H1 (cell line): ENCODE results near the gene SBSN. TPM values are rescaled to one million over a fixed set of nuclear protein-coding genes. Genes with fewer than 3 reads are reported as not detected.

Experiments used
- CTCF ChIA-PET: fragments of 300-600 bp; sonication (Branson Sonifier 250); formaldehyde crosslinking; loops from one replicate; lab custom pipeline; 2021; ENCODE audit not compliant: partially characterized antibody; lab: Charles Lee
- POLR2A ChIA-PET: fragments of 300-600 bp; sonication (Branson Sonifier 250); formaldehyde crosslinking; loops from one replicate; lab custom pipeline; 2021; ENCODE audit warnings: inconsistent platforms; ENCODE audit not compliant: partially characterized antibody; lab: Charles Lee
- DNase-seq, 2 experiments: peaks; one replicate each; pipeline versions ENCODE4 v3.0.0 to v3.0.0-alpha.2; 2010 to 2022; ENCODE audit warnings: low spot score in 2 of 2, low read depth in 1 of 2, mixed read lengths in 1 of 2
- FAIRE-seq: peaks from 2 replicates; lab custom pipeline; 2011; peaks lifted over from hg19 to GRCh38; lab: Jason Lieb, UNC
- H2AFZ ChIP-seq: 2 replicates; pipeline ENCODE4 v1.8.1; 2012; ENCODE audit warnings: low read length, inconsistent platforms
- H2AK5ac ChIP-seq: 2 replicates; pipeline ENCODE4 v1.6.1; 2013; ENCODE audit warnings: low read depth, low read length
- H2BK120ac ChIP-seq: replicated peaks from 2 replicates; pipeline ENCODE3; 2013; ENCODE audit warnings: low read depth, low read length, inconsistent platforms
- H2BK12ac ChIP-seq: 2 replicates; pipeline ENCODE4 v1.6.1; 2013; ENCODE audit warnings: low read depth, low read length
- H2BK15ac ChIP-seq: 2 replicates; pipeline ENCODE4 v1.6.1; 2013; ENCODE audit warnings: low read length
- H2BK20ac ChIP-seq: 2 replicates; pipeline ENCODE4 v1.6.1; 2013; ENCODE audit warnings: low read length
- H2BK5ac ChIP-seq: 2 replicates; pipeline ENCODE4 v1.6.1; 2013; ENCODE audit warnings: low read depth, low read length
- H3K14ac ChIP-seq: 2 replicates; pipeline ENCODE4 v1.6.1; 2013; ENCODE audit warnings: inconsistent platforms; ENCODE audit not compliant: insufficient read length
- H3K18ac ChIP-seq: 2 replicates; pipeline ENCODE4 v1.6.1; 2013; ENCODE audit warnings: low read length; ENCODE audit errors: extremely low read depth
- H3K23ac ChIP-seq: 2 replicates; pipeline ENCODE4 v1.6.1; 2013; ENCODE audit warnings: inconsistent platforms; ENCODE audit not compliant: insufficient read length
- H3K23me2 ChIP-seq: 2 replicates; pipeline ENCODE4 v1.6.1; 2013; ENCODE audit warnings: low read depth, low read length
- H3K27ac ChIP-seq: 2 replicates; pipeline ENCODE4 v1.6.1; 2011; ENCODE audit warnings: low read depth, low read length, inconsistent platforms
- H3K27me3 ChIP-seq, 4 experiments: replicated peaks in 1 of 4; 1 replicate in 1 of 4; 2 replicates in 3 of 4; pipeline versions ENCODE4 v1.6.1 to v1.8.1; 2011 to 2013; ENCODE audit warnings: low read length in 3 of 4, mild to moderate bottlenecking in 3 of 4, inconsistent platforms in 2 of 4, mixed read lengths in 2 of 4, moderate library complexity in 1 of 4; ENCODE audit not compliant: control insufficient read depth in 3 of 4, insufficient read depth in 3 of 4; ENCODE audit errors: extremely low read depth in 1 of 4
- H3K36me3 ChIP-seq, 4 experiments: 2 replicates each; pipeline versions ENCODE4 v1.6.1 to v1.8.1; 2011 to 2013; ENCODE audit warnings: mild to moderate bottlenecking in 4 of 4, low read length in 3 of 4, moderate library complexity in 2 of 4, control low read depth in 1 of 4, inconsistent platforms in 1 of 4; ENCODE audit not compliant: insufficient read depth in 4 of 4, control insufficient read depth in 2 of 4
- H3K4ac ChIP-seq: replicated peaks from 2 replicates; pipeline ENCODE3; 2013; ENCODE audit warnings: low read length, low read depth, mixed read lengths, inconsistent platforms; ENCODE audit not compliant: insufficient read length
- H3K4me1 ChIP-seq, 4 experiments: replicated peaks in 1 of 4; 1 replicate in 1 of 4; 2 replicates in 3 of 4; pipeline versions ENCODE4 v1.6.1 to v1.8.1; 2011 to 2013; ENCODE audit warnings: low read length in 3 of 4, inconsistent platforms in 2 of 4, mixed read lengths in 1 of 4; ENCODE audit not compliant: insufficient read depth in 4 of 4, control insufficient read depth in 3 of 4
- H3K4me2 ChIP-seq, 2 experiments: 2 replicates each; pipeline versions ENCODE4 v1.6.1 to v1.8.1; 2011 to 2013; ENCODE audit warnings: low read depth in 2 of 2, low read length in 2 of 2, control low read depth in 1 of 2, inconsistent platforms in 1 of 2, mild to moderate bottlenecking in 1 of 2; ENCODE audit not compliant: insufficient read depth in 1 of 2
- H3K4me3 ChIP-seq, 4 experiments: fragments of 200-600, 300-600 bp in 1 of 4; sonication (generic), shearing (Covaris generic), sonication (Bioruptor Twin) in 1 of 4; 2 replicates each; pipeline versions ENCODE4 v1.5.1 to v1.8.1; 2011 to 2016; ENCODE audit warnings: low read length in 4 of 4, low read depth in 3 of 4, control low read depth in 2 of 4, inconsistent platforms in 2 of 4, mild to moderate bottlenecking in 2 of 4, mixed read lengths in 1 of 4, moderate library complexity in 1 of 4; ENCODE audit not compliant: insufficient read depth in 2 of 4; ENCODE audit errors: extremely low read depth in 1 of 4
- H3K56ac ChIP-seq: replicated peaks from 2 replicates; pipeline ENCODE3; 2013; ENCODE audit warnings: low read depth, mild to moderate bottlenecking, mixed read lengths, low read length, inconsistent platforms; ENCODE audit not compliant: insufficient read length
- H3K79me1 ChIP-seq: 2 replicates; pipeline ENCODE4 v1.6.1; 2013; ENCODE audit warnings: low read depth, low read length, control low read depth
- H3K79me2 ChIP-seq, 2 experiments: 2 replicates each; pipeline versions ENCODE4 v1.6.1 to v1.8.1; 2012 to 2013; ENCODE audit warnings: low read length in 2 of 2, mild to moderate bottlenecking in 2 of 2, inconsistent platforms in 1 of 2; ENCODE audit not compliant: insufficient read depth in 2 of 2, control insufficient read depth in 1 of 2
- H3K9ac ChIP-seq, 4 experiments: replicated peaks in 1 of 4; 1 replicate in 1 of 4; 2 replicates in 3 of 4; pipeline versions ENCODE4 v1.6.1 to v1.8.1; 2011 to 2013; ENCODE audit warnings: low read depth in 3 of 4, low read length in 3 of 4, control low read depth in 2 of 4, mild to moderate bottlenecking in 2 of 4, moderate library complexity in 2 of 4, inconsistent platforms in 1 of 4; ENCODE audit errors: extremely low read depth in 1 of 4
- H3K9me3 ChIP-seq, 2 experiments: 2 replicates each; pipeline versions ENCODE4 v1.6.1 to v1.8.1; 2012 to 2013; ENCODE audit warnings: mild to moderate bottlenecking in 2 of 2, moderate library complexity in 2 of 2, control low read depth in 1 of 2, inconsistent platforms in 1 of 2, low read depth in 1 of 2, low read length in 1 of 2, mixed read lengths in 1 of 2; ENCODE audit not compliant: insufficient read depth in 2 of 2
- H4K20me1 ChIP-seq, 2 experiments: replicated peaks in 1 of 2; 2 replicates each; pipeline versions ENCODE3 to v1.8.1; 2011 to 2013; ENCODE audit warnings: inconsistent platforms in 2 of 2, low read length in 2 of 2, mild to moderate bottlenecking in 1 of 2; ENCODE audit not compliant: insufficient read depth in 2 of 2, control insufficient read depth in 1 of 2
- H4K5ac ChIP-seq: 2 replicates; pipeline ENCODE4 v1.6.1; 2013; ENCODE audit warnings: low read length, low read depth, mixed read lengths, inconsistent platforms; ENCODE audit not compliant: insufficient read length
- H4K8ac ChIP-seq: 2 replicates; pipeline ENCODE4 v1.8.0; 2013; ENCODE audit warnings: mild to moderate bottlenecking, moderate library complexity, low read length, inconsistent platforms; ENCODE audit not compliant: insufficient read depth; ENCODE audit errors: extremely low read depth
- H4K91ac ChIP-seq: replicated peaks from 2 replicates; pipeline ENCODE3; 2013; ENCODE audit warnings: low read length, mixed read lengths, inconsistent platforms; ENCODE audit not compliant: insufficient read length
- CREB1 ChIP-seq: IDR thresholded peaks from 2 replicates; pipeline ENCODE4 v1.6.1; 2012; ENCODE audit warnings: inconsistent platforms
- CTBP2 ChIP-seq: IDR thresholded peaks from 2 replicates; pipeline ENCODE4 v1.7.0; 2011; ENCODE audit warnings: borderline replicate concordance, mild to moderate bottlenecking, moderate library complexity, mixed read lengths, low read length; ENCODE audit not compliant: insufficient read depth, insufficient read length
- HDAC2 ChIP-seq, 2 experiments: fragments of 300-600 bp in 1 of 2; sonication (generic) in 1 of 2; IDR thresholded peaks; 2 replicates each; pipeline ENCODE4 v1.6.1; 2011 to 2012; ENCODE audit warnings: low read depth in 2 of 2, low read length in 2 of 2, mild to moderate bottlenecking in 2 of 2, moderate library complexity in 2 of 2, borderline replicate concordance in 1 of 2, inconsistent platforms in 1 of 2
- JUN ChIP-seq: IDR thresholded peaks from 2 replicates; pipeline ENCODE4 v1.6.1; 2011; ENCODE audit warnings: low read depth, mild to moderate bottlenecking, improper control_type of control experiment, low read length
- KDM5A ChIP-seq: fragments of 200-600 bp; IDR thresholded peaks from 2 replicates; pipeline ENCODE4 v1.7.1; 2012; ENCODE audit warnings: mild to moderate bottlenecking, low read length, inconsistent platforms, mixed read lengths
- NANOG ChIP-seq: IDR thresholded peaks from 2 replicates; pipeline ENCODE4 v1.6.1; 2011; ENCODE audit warnings: low read length, low read depth, mild to moderate bottlenecking, inconsistent platforms; ENCODE audit not compliant: insufficient read depth, poor library complexity, severe bottlenecking
- SP1 ChIP-seq: IDR thresholded peaks from 2 replicates; pipeline ENCODE4 v1.6.1; 2011; ENCODE audit warnings: low read depth, low read length
- SP2 ChIP-seq: IDR thresholded peaks from 2 replicates; pipeline ENCODE4 v1.6.1; 2012; ENCODE audit warnings: mild to moderate bottlenecking, low read length, inconsistent platforms
- SP4 ChIP-seq: IDR thresholded peaks from 2 replicates; pipeline ENCODE4 v1.6.1; 2012; ENCODE audit warnings: low read length, inconsistent platforms
- SRF ChIP-seq: IDR thresholded peaks from 2 replicates; pipeline ENCODE4 v1.6.1; 2011; ENCODE audit warnings: mild to moderate bottlenecking, low read depth, low read length, moderate library complexity
- TAF7 ChIP-seq: optimal IDR thresholded peaks from 2 replicates; pipeline ENCODE3; 2011; ENCODE audit warnings: low read depth, mild to moderate bottlenecking, inconsistent platforms, low read length, moderate library complexity, borderline replicate concordance
- USF2 ChIP-seq: IDR thresholded peaks from 2 replicates; pipeline ENCODE4 v1.6.1; 2011; ENCODE audit warnings: low read length, improper control_type of control experiment
- ZNF274 ChIP-seq: IDR thresholded peaks from 2 replicates; pipeline ENCODE4 v1.7.0; 2012; ENCODE audit warnings: low read length, borderline replicate concordance; ENCODE audit errors: extremely low read depth
- WGBS, 2 experiments: shearing (Covaris generic) in 1 of 2; methylation state at CpG; one replicate each; pipeline versions ENCODE4 v1.1.6 to v1.1.7; 2013 to 2015; ENCODE audit warnings: low lambda C conversion rate in 2 of 2, mixed read lengths in 2 of 2, inconsistent platforms in 1 of 2, low coverage in 1 of 2, missing lambda C conversion rate in 1 of 2; ENCODE audit not compliant: insufficient replicate concordance in 2 of 2, insufficient coverage in 1 of 2, insufficient read length in 1 of 2; ENCODE audit errors: extremely low coverage in 1 of 2, missing lambda C conversion rate in 1 of 2; 5-methylcytosine and 5-hydroxymethylcytosine counted together
- polyA plus RNA-seq, 7 experiments: library from polyadenylated mRNA; depleted of rRNA in 3 of 7; stranded (reverse) in 5 of 7; unstranded in 2 of 7; fragments of >200 nt in 5 of 7; fragments of 200-250 nt in 2 of 7; gene quantifications; 1 replicate in 5 of 7; 2 replicates in 1 of 7; 4 replicates in 1 of 7; pipeline versions ENCODE4 v1.2.1 to v1.2.3, GENCODE V29; 2011 to 2013; ENCODE audit warnings: missing spikeins in 2 of 7, mixed read lengths in 2 of 7
- total RNA-seq: library from RNA; stranded (reverse); fragmentation: NEBNext Ultra II Directional; extraction: Animal tissue kit (Norgen Biotek cat#: 25700); gene quantifications from 2 replicates; pipeline ENCODE4 v1.2.1, GENCODE V29; 2021

SBSN gene
- total and polyA plus RNA-seq, 2 of the 8 experiments (the other 6 are each of a cell fraction or from before 2014, with no cell fraction given): not detected

GRCh38 chr19:35502751-35503150, 25.4 kb downstream of the SBSN start:
- Histone ChIP-seq H3K79me1 (no peaks in the 10 kb centered on the region; the same call in 1 of the 2 replicates), H3K23me2 (no peaks in the 10 kb centered on the region), H3K27ac (no peak overlapping the region), H4K20me1 (peaks cover 2 to 16% of the 10 kb centered on the region in 2 experiments), H2BK5ac (no peak overlapping the region), H3K4me2 (no peak overlapping the region), H3K4me3 (no peak overlapping the region), H3K9me3 (no peaks in the 10 kb centered on the region), H4K5ac (no peak overlapping the region), H3K18ac (no peak overlapping the region), H2BK15ac (no peak overlapping the region), H3K4me1 (no peaks in the 10 kb centered on the region; a peak in 2 of 7 replicates), H2AFZ (no peak overlapping the region), H4K91ac (no peak overlapping the region), H2AK5ac (no peak overlapping the region), H3K56ac (no peak overlapping the region), H3K79me2 (peaks cover 0 to 14% of the 10 kb centered on the region in 2 experiments; a peak in 1 of 4 replicates), H2BK20ac (no peak overlapping the region)
- DNase-seq: no peak
- ChIA-PET POLR2A (interaction anchor here (0.7 to 2.6 kb wide), 8 partner anchors 7 to 126 kb away, joined by 3 to 23 read pairs (median 4); partner anchors contain the start of genes DMKN and KRTDAP), CTCF (interaction anchor here (0.6 to 4.7 kb wide), 5 partner anchors 8 to 450 kb away, joined by 3 to 32 read pairs (median 6); partner anchors contain the start of gene DMKN)
- WGBS, 2 experiments: 87% methylated on average over 4 of the region's 4 CpGs; no CpG with 5 or more reads in 1 of the 2 experiments
- TF ChIP-seq CREB1 (no peak), TAF7 (no peak), SP4 (no peak), NANOG (no peak), HDAC2 (IDR thresholded peaks at IDR 0.05; ENCODE audit: borderline replicate concordance in 1 of 2, low read depth in 2 of 2, low read length in 2 of 2) (no peak), SP1 (no peak), JUN (no peak), KDM5A (no peak), SP2 (no peak), ZNF274 (no peak), CTBP2 (no peak), SRF (no peak), USF2 (no peak)
- TF ChIP-seq, all 59 proteins: peak for 0
- no peak overlapping the region for H2BK12ac ChIP-seq
- no peak for FAIRE-seq
- no peak overlapping the region for H2BK120ac ChIP-seq
- no peak overlapping the region for H3K23ac ChIP-seq
- H3K14ac ChIP-seq: no peak overlapping the region
- H3K9ac ChIP-seq: no peak overlapping the region
- no peaks in the 10 kb centered on the region for H3K27me3 ChIP-seq
- no peak overlapping the region for H3K4ac ChIP-seq
- peaks cover 26 to 77% (median 56%) of the 10 kb centered on the region in 4 experiments for H3K36me3 ChIP-seq
- no peak overlapping the region for H4K8ac ChIP-seq
